GM12874 (cell line): ENCODE results near the gene LIPK.

ENCODE experiments used
- TF ChIP-seq, protein P1 (sequence below): IDR thresholded peaks from 2 replicates; pipeline ENCODE4 v1.5.1; 2011; ENCODE audit warnings: low read depth, mild to moderate bottlenecking, control low read depth, low read length, moderate library complexity; ENCODE audit not compliant: insufficient read depth

Gene LIPK

GRCh38 chr10:88728107-88728763 lies 22.2 kb downstream of the LIPK start:
- TF ChIP-seq, protein P1, sequence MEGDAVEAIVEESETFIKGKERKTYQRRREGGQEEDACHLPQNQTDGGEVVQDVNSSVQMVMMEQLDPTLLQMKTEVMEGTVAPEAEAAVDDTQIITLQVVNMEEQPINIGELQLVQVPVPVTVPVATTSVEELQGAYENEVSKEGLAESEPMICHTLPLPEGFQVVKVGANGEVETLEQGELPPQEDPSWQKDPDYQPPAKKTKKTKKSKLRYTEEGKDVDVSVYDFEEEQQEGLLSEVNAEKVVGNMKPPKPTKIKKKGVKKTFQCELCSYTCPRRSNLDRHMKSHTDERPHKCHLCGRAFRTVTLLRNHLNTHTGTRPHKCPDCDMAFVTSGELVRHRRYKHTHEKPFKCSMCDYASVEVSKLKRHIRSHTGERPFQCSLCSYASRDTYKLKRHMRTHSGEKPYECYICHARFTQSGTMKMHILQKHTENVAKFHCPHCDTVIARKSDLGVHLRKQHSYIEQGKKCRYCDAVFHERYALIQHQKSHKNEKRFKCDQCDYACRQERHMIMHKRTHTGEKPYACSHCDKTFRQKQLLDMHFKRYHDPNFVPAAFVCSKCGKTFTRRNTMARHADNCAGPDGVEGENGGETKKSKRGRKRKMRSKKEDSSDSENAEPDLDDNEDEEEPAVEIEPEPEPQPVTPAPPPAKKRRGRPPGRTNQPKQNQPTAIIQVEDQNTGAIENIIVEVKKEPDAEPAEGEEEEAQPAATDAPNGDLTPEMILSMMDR, result peak; percentile 80

DNA sequence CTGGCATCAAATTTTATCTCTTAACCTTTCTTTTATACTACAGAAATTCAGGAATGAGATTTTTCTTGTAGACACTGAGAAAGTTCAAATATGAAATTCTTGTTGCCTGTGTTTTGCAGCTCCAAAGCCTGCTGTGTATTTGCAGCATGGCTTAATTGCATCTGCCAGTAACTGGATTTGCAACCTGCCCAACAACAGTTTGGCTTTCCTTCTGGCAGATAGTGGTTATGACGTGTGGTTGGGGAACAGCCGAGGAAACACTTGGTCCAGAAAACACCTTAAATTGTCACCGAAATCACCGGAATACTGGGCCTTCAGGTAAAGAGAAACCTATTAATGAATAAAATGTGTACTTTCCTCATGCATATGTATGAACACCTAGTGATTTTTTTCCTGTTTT lies 24.8 kb downstream of the LIPK start:
- TF ChIP-seq, protein P1, result no peak

DNA sequence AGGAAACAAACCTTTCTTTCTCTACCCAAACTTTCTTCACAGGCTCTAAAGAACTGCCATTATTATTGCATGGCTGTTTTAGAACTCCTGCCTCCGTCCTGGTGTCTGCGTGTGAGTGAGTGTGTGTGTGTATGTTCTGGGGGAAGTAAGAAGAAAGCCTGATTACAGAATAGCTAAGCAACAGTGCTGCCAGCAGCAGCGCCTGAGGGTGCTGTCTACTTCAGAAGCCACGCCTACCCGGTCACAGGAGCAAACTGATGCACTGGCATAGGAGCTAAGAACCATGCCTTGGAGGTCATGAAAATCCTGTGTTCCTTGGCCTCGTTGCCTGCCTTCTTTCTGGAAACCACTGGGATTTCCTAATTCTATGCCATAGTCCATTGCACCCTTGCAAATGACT lies 25.2 kb downstream of the LIPK start:
- TF ChIP-seq, protein P1, result no peak

DNA sequence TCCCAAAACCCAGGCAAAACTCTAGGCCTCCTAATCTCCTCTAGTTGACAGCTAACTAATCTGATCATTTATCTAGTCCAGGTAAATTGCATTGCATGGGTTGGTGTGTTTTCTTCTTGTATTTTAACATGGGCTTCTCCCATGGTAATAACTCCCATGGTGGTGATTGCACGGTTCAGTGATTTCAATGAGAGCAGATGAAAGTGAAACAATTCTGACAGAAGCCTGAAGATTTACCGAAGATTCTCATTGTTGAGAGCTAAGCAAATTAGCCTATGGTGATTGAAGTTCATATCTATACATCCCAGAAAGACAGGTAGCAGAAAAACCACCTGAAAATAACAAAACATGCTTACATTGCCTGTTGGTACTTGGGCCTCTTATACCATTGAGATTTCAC lies 27.2 kb downstream of the LIPK start:
- TF ChIP-seq, protein P1, result no peak

GRCh38 chr10:88735661-88736060 lies 29.6 kb downstream of the LIPK start:
- TF ChIP-seq, protein P1, result no peak

- TF ChIP-seq, protein P1, result no peak
Observed at GRCh38 chr10:88742448-88742847, 36.4 kb downstream of the LIPK start.

DNA sequence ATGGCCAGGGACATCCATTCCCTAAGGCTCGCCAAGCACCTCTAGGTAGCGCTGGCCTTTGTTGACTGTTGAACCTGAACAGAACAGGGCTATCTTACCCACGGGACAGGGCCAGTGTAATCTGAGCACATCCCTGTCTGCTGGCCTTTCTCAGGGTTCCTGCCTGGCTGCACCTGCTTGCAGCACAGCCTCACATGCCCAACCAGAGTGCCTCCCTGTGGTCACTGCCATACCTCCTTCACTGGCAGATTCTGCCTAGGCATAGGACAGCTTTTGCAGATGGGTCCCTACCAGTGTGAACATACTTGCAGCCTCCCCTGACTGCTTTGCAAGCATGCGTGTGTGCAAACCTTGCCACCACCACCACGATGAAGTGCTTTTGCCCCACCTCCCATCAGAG lies 38.0 kb downstream of the LIPK start:
- TF ChIP-seq, protein P1, result no peak
